HG03066 (cell line): ENCODE results near the gene FTL.

Experiments used
- ATAC-seq: cut with Tn5 transposase; IDR thresholded peaks from one replicate; pipeline ENCODE4 v1.9.1; 2021; ENCODE audit warnings: low read depth; ENCODE audit not compliant: unreplicated experiment

The FTL gene

DNA sequence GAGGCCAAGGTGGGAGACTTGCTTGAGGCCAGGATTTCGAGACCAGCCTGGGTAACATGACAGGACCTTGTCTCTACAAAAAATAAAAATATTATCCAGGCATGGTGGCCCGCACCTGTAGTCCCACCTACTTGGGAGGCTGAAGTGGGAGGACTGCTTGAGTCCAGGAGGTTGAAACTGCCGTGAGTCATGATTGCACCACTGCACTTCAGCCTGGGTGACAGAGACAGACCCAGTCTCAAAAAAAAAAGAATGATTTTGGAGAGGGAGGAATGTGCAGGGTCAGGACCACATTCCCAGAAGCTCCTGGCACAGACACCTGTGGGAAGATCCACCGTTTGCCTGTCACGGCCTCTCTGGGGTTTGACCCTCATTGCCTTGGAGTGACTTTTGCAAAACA is 19.7 kb upstream of the FTL start:
- ATAC-seq = no peak

DNA sequence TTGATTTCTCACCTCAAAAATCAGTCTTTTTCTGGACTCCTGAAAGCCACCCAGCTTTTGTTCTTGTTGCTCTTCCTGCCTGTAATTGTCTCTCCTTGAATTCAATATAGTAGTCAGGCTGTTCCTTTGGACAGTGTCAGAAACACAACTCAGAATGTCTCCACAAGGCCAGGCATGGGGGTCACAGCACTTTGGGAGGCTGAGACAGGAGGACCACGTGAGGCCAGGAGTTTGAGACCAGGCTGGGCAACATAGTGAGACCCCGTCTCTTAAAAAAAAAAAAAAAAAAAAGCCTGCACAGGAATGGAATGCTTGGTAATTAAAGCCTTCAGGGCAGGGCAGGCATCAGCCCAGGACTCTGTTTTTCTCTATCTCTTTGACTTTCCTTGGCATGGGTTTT is 19.3 kb upstream of the FTL start:
- no peak for ATAC-seq

DNA sequence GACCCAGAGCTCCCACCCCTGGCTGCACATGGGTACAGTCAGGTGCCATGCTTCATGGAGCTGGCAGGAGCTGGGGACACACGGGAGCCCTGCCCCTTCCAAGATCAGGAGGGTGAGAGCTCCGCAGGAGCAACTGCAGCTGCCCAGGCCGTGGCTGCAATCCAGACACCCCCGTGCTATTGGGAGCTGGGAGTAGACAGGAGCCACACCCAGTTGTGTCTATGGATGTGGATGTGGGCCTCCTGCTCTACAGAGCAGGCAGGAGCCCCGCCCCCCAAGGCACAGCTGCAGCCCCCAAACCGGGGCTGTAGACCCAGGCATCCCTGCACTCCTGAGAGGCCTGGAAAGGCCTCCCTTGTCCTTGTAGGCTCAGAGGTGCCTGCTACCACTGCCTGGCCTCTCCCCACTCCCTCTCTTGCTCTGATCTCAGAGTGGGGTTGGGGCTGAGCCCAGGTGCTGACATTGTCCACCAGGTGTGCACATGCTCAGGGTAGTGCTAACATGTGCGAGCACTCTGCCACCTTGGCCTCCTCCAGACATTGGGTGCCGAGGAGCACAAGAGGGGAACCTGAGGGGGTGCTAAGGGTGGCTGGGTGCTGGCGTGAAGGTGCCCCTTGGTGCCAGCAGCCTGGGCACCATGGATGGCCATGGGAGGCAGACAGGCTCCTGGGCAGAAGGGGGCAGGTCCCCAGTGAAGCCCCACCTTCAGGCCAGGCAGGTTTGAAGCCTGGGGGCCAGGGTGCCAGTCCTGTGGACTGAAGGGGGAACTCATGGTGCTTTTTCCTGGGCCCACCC is 18.4 kb upstream of the FTL start:
- no peak for ATAC-seq

DNA sequence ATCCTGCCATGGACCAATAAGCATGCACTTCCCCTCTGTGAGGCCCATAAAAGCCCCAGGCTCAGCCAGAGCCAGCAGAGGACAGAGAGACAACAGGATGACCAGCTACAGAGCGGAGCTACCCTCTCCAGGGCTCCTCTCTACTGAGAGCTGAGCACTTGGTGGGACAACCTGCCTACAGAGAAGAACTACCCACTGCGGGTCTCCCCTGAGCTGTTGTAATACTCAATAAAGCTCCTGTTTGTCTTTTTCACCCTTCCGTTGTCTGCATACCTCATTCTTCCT is 17.9 kb upstream of the FTL start:
- no peak for ATAC-seq

DNA sequence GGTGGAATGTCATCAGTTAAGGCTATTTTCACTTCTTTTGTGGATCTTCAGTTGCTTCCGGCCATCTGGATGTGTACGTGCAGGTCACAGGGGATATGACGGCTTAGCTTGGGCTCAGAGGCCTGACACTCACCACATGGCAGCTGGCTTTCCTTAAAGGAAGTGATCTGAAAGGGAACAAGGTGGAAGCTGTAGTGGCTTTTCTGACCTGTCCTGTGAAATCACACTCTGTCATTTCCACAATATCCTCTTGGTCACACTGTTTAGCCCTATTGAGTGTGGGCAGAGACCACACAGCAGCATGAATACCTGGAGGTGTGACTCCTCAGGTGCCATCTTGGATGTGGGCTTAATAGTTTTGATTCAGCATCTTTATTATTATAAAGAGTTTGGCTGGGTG is 14.9 kb upstream of the FTL start:
- no peak for ATAC-seq

DNA sequence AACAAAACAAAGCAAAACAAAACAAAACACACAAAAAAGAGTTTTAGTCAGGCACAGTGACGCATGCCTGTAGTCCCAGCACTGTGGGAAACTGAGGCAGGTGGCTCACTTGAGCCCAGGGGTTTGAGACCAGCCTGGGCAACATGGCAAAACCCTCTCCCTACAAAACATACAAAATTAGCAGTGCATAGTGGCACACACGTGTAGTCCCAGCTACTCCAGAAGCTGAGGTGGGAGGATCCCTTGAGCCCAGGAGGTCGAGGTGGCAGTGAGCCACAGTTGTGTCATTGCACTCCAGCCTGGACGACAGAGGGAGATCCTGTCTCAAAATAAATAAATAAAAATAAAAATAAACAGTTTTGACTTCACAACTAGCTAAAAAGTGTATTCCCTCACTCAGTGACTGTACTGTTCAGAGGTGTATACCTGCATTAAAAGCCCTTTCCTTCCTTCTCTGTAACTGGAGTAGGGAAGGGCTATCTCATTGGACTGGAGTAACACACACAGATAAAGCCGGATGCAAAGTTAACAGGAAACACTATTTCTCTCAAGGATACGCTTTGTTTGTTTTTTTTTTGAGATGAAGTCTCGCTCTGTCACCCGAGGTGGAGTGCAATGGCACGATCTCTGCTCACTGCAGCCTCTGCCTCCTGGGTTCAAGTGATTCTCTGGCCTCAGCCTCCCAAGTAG is 14.1 kb upstream of the FTL start:
- no peak for ATAC-seq

DNA sequence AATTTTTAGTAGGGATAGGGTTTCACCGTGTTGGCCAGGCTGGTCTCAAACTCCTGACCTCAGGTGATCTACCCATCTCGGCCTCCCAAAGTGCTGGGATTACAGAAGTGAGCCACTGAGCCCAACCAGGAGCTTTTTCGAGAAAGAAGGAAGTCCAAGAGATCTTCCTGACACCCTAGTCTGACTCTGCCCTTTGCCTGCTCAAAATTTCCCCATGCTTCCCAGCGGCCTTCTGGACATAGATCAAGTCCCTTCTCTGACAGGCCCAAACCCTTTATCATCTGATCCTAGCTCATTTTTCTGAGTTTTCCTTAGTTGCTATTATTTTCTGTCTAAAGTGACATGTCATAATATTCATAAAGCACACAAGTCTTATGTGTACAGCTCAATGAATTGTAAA is 12.0 kb upstream of the FTL start:
- ATAC-seq = no peak

DNA sequence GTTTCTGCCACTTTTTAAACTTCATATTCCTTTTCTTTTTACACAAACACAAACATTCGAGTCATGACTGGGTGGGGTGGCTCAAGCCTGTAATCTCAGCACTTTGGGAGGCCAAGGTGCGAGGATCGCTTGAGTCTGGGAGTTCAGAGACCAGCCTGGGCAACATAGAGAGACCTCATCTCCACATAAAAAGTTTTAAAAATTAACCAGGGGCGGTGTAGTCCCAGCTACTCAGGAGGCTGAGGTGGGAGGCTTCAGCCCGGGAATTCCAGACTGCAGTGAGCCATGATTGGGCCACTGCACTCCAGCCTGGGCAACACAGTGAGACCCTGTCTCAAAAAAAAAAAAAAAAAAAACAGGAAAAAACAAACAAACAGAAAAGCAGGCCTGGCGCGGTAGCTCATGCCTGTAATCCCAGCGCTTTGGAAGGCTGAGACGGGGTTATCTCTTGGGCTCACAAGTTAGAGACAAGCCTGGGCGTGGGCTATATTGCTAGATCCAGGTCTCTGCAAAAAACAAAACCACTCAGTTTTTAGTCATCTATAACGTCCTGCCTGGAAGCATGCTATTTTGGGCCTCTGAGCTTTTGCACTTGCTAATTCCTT is 11.0 kb upstream of the FTL start:
- no peak for ATAC-seq

DNA sequence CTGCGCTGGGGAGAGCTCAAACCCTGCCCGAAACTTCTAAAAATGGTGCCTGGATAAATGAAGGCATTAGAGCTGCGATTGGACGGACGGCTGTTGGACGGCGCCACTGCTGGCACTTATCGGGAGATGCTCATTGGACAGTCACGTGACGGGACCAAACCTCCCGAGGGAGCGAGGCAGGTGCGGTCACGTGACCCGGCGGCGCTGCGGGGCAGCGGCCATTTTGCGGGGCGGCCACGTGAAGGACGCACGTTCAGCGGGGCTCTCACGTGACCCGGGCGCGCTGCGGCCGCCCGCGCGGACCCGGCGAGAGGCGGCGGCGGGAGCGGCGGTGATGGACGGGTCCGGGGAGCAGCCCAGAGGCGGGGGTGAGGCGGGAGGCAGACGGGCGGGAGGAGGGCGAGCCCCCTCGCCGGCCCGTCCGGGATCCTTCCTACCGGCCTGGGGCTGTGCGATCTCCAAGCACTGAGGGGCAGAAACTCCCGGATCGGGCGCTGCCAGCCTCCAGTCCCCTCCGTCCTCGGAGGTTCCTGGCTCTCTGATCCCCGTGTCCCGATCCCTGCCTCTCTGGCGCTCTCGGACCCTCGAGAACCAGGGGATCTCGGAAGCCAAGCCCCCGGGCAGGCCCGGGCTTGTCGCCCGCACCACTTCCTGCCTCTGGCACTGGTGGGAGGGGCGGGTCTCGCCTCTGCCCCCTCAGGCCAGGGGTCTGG is 10.4 kb upstream of the FTL start, which contains the start of gene BAX:
Gene BAX, plus strand, starts transcription at position 281 of the 713 bp plus-strand sequence. Its CDS starts 54 bp downstream, at position 335.
- peak; percentile 65 for ATAC-seq

DNA sequence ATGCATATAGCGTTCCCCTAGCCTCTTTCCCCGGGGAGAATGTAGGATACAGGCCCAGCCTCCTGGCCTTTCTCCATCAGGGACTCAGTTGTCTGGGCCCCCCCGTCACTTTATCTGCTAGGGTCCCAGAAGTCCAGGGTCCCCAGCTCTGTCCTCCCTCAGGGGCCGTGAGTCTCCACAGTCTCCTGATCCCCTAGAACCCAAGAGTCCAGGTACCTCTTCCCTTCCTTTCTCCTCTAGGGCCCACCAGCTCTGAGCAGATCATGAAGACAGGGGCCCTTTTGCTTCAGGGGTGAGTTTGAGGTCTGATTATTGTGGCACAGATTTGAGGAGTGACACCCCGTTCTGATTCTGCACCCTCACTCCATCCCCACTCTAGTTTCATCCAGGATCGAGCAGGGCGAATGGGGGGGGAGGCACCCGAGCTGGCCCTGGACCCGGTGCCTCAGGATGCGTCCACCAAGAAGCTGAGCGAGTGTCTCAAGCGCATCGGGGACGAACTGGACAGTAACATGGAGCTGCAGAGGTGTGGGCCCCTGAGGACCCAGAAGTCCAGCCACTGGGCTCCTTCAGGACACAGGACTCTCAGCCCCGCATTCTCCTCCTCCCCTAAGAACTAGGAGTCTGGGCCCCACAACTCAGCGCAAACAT is 9.7 kb upstream of the FTL start:
- ATAC-seq = no peak

DNA sequence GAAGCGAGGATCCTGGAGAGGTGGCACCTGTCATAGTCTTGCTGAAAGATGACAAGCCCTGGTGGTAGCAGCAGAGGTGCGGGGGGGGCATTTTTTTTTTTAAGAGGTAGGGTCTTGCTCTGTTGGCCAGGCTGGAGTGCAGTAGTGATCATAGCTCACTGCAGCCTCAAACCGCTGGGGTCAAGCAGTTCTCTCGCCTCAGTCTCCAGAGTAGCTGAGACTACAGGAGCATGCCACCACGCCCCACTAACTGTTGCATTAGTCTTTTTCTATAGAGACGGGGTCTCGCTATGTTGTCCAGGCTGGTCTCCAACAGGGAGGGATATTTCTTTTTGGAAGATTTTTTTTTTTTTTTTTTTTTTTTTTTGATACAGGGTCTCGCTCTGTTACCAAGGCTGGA is 7.1 kb upstream of the FTL start:
- ATAC-seq = no peak

DNA sequence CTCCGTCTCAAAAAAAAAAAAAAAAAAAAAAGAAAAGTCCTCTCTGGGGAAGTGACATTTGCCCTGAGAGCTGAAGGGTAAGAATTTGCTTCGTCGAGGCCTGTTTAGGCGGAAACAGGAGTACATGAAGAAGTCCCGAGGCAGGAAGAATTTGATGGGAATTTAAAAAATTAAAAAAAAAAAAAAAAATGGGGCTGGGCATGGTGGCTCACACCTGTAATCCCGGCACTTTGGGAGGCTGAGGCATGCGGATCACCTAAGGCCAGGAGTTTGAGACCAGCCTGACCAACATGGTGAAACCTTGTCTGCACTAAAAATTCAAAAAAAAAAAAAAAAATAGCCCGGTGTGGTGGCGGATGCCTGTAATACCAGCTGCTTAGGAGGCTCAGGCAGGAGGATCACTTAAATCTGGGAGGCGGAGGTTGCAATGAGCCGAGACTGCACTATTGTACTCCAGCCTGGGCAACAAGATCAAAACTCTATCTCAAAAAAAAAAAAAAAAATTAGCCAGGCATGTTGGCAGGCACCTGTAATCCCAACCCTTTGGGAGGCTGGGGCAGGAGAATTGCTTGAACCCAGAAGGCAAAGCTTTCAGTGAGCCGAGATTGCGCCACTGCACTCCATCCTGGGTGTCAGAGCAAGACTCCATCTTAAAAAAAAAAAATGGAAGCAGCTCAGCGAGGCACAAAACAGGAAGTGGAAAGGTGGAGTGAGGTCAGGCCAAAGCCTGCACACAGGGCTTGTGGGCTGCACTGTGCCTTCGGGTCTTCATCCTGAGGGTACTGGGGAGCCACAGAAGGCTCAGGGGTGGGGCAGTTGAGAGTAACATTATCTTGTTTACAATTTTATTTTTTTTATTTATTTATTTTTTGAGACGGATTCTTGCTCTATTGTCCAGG is 5.5 kb upstream of the FTL start:
- no peak for ATAC-seq

DNA sequence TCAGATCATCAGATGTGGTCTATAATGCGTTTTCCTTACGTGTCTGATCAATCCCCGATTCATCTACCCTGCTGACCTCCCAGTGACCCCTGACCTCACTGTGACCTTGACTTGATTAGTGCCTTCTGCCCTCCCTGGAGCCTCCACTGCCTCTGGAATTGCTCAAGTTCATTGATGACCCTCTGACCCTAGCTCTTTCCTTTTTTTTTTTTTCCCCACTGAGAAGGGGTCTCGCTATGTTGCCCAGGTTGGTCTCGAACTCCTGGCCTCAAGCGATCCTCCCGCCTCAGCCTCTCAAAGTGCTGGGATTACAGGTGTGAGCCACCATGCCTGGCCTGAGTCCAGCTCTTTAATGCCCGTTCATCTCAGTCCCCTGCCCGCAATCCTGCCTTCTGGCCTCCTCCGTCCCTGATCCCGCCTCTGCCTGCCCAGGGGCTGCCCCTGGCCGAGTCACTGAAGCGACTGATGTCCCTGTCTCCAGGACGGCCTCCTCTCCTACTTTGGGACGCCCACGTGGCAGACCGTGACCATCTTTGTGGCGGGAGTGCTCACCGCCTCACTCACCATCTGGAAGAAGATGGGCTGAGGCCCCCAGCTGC is 4.0 kb upstream of the FTL start:
- ATAC-seq = no peak

DNA sequence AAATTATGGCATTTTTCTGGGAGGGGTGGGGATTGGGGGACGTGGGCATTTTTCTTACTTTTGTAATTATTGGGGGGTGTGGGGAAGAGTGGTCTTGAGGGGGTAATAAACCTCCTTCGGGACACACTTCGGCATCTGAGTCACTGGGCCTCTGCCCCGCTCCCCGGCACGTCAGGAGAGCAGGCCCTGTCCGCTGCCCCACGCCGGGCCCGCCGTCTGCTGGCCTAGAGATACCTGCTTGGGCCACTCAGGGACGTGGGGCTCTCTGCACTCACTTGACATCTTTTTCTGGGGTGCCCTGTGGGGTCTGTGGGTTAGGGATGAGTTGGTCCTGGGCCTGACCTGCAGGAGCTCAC is 3.5 kb upstream of the FTL start:
- no peak for ATAC-seq

DNA sequence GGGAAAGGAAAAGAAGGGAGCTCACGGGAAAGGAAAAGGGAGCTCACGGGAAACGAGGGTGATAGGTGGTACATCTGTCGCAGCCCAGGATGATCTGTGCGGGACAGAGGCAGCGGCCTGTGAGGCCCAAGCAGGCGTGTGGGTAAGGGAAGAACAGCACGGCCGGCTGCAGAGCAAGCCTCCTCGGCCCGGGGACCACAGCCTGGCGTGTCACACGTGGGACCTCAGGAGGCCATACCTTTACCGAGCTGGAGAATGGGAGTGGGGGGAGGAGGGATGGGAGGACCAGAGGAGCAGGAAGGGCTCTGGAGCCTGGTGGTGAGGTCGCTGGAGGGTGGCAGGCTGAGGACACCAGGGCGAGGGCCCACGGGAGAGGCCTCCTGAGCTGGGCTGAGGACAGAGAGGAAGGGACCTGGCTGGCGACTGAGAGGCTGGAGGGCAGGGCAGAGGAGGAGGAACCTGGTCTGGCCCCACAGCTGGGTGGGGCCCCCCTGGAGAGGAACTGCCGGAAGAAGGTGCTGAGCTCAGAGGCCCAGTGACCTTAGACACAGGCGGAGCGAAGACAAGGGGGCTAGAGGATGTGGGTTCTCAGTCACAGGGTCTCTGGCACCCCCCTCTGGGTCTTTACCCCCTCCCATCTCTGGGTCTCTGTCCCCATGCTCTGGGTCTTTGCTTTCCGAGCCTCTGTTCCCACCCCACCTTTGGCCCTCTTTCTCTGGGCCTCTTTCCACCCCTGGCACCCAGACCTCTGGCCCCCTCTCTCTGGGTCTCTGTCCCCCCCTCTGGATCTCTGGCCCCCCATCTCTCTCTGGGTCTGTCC is 2.9 kb upstream of the FTL start:
- ATAC-seq = no peak

DNA sequence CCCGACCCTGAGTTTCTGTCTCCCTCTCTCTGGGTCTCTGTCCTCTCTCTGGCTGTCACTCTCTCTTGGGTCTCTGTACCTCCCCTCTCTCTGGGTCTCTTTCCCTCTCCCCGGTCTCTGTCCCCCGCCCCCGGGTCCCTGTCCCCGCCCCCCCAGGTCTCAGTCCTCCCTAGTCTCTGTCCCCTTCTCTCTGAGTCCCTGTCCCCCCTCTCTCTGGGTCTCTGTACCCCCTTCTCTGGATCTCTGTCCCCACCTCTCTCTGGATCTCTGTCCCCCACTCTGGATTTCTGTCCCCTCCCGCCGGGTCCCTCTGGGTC is 2.3 kb upstream of the FTL start:
- ATAC-seq = no peak

DNA sequence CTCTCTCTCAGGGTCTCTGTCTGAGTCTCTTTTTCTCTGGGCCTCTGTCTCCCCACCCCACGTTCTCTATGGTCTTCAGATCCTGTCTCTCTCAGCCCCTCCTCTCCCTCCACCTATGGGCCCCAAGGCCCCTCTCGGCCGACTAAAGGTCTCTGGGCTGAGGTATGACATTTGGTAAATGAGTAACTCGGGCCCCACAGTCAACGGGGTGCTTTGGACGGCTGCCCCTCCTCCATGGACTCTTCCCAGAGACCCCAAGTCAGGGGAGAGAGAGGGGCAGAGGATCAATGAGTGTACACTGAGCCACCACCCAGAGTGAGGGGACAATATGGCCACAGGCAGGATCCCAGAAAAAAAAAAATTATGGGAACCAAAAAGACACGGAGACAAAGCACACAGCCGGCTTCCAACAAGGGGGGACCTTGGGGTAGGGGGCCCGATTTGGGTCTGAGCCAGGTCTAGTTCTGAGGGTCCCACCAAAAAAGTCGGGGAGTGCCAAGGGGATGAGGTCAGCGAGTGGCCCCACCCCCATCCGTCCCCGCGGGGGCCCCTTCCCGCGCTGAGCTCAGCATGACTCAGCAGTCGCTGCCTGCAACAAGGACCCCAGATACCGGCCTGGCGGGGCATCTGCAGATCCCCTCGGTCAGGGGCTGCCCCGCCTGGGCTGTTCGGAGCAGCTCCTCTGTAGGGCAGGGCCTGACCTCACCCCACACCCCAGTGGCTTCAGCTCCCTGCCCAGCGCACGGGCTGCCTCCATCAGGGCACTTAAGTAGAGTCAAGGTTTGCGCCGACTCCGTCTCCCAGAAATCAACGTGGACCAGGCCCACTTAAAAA is 1.5 kb upstream of the FTL start:
- ATAC-seq = no peak
